Activated CD8-positive, alpha-beta memory T cell treated with anti-CD3 and anti-CD28 coated beads for 24 hours (primary cell): ENCODE data around the gene NOTCH4.
"Not testable (repeated sequence)": the region's sequence is repeated elsewhere in the genome, so short reads cannot be mapped to it uniquely, and the experiment has no call there.

Experiments used
- DNase-seq: peaks from one replicate; pipeline ENCODE4 v3.0.0-alpha.2; 2020

Gene NOTCH4

GRCh38 chr6:32216998-32217397, 6.9 kb downstream of the NOTCH4 start:
- no peak for DNase-seq

- DNase-seq = no peak
These were observed 7.6 kb downstream of the NOTCH4 start for GRCh38 chr6:32216285-32216684.

- DNase-seq = no peak
These were observed 8.2 kb downstream of the NOTCH4 start for GRCh38 chr6:32215617-32216016.

- DNase-seq = no peak
These were observed 9.7 kb downstream of the NOTCH4 start for GRCh38 chr6:32214126-32214525.

- DNase-seq = no peak
These were observed 10.2 kb downstream of the NOTCH4 start for GRCh38 chr6:32213649-32214048.

GRCh38 chr6:32212076-32212760, 11.6 kb downstream of the NOTCH4 start:
- no peak for DNase-seq

GRCh38 chr6:32211432-32211831, 12.4 kb downstream of the NOTCH4 start:
- not testable (repeated sequence) for DNase-seq

- no peak for DNase-seq
These were observed 13.7 kb downstream of the NOTCH4 start for GRCh38 chr6:32210191-32210601.

- DNase-seq = no peak
These were observed 14.9 kb downstream of the NOTCH4 start for GRCh38 chr6:32208996-32209395.

- DNase-seq = no peak
These were observed 19.6 kb downstream of the NOTCH4 start for GRCh38 chr6:32204268-32204715.

GRCh38 chr6:32203426-32204267, 20.2 kb downstream of the NOTCH4 start:
- no peak for DNase-seq

- no peak for DNase-seq
These were observed 21.7 kb downstream of the NOTCH4 start for GRCh38 chr6:32202186-32202585.

GRCh38 chr6:32200711-32201475, 23.0 kb downstream of the NOTCH4 start:
- DNase-seq = no peak

- DNase-seq = no peak
These were observed 25.0 kb downstream of the NOTCH4 start for GRCh38 chr6:32198866-32199265.

- no peak for DNase-seq
These were observed 25.5 kb downstream of the NOTCH4 start for GRCh38 chr6:32198345-32198696.

- no peak for DNase-seq
These were observed 26.9 kb downstream of the NOTCH4 start for GRCh38 chr6:32196682-32197616.

- DNase-seq = peak; percentile 89
These were observed 27.8 kb downstream of the NOTCH4 start for GRCh38 chr6:32195902-32196681.

- peak; percentile 100 for DNase-seq
These were observed 28.3 kb downstream of the NOTCH4 start for GRCh38 chr6:32195652-32195901.

GRCh38 chr6:32194825-32195651, 28.8 kb downstream of the NOTCH4 start:
- peak; percentile 67 for DNase-seq

- no peak for DNase-seq
These were observed 29.5 kb downstream of the NOTCH4 start for GRCh38 chr6:32194388-32194787.

- not testable (repeated sequence) for DNase-seq
These were observed 30.8 kb downstream of the NOTCH4 start for GRCh38 chr6:32193096-32193495.
